ENCODE measurements around the gene RFLNA.

RFLNA gene

DNA sequence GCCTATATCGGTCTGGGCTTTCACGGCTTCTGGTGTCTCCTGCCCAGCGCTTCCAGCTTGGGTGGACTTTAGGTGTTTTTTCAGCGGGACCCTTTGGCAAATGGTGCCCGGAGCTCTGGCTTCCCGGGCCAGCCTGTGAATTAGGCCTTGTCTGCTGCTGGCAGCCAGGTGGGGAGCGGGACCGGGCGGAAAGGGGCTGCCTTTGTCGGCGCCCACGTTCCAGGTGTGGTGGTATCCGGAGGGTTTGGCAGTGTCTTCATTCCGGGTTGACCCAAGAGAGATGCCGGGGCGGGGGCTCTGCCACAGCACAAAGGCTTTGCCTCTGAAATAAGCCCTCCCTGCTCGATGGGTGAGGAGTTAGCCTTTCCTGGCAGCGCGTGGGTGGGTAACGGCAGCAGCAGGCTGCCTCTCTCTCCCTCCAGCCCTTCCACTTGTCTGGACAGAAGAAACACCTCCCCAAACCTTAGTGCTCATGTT is 9.5 kb downstream of the RFLNA start:
- no peak for DNase-seq

DNA sequence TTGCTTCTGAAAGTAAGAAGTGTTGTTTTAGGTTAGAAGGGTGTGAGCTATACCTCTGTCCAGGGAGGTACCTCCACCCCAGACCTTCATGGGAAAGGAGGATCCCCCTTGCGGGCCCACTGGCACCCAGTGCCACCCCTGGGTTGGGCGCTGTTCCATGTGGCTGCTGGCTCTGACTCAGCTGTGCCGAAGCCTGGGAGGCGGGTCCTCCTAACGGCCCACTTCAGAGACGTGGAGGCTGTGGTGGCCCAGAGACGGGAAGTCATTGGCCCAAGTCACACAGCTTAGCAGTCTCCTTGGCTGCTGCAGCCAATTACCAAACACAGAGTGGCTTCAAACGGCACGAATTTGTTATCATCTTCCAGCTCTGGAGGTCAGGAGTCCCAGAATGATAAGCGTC is 10.2 kb downstream of the RFLNA start:
- no peak for DNase-seq

DNA sequence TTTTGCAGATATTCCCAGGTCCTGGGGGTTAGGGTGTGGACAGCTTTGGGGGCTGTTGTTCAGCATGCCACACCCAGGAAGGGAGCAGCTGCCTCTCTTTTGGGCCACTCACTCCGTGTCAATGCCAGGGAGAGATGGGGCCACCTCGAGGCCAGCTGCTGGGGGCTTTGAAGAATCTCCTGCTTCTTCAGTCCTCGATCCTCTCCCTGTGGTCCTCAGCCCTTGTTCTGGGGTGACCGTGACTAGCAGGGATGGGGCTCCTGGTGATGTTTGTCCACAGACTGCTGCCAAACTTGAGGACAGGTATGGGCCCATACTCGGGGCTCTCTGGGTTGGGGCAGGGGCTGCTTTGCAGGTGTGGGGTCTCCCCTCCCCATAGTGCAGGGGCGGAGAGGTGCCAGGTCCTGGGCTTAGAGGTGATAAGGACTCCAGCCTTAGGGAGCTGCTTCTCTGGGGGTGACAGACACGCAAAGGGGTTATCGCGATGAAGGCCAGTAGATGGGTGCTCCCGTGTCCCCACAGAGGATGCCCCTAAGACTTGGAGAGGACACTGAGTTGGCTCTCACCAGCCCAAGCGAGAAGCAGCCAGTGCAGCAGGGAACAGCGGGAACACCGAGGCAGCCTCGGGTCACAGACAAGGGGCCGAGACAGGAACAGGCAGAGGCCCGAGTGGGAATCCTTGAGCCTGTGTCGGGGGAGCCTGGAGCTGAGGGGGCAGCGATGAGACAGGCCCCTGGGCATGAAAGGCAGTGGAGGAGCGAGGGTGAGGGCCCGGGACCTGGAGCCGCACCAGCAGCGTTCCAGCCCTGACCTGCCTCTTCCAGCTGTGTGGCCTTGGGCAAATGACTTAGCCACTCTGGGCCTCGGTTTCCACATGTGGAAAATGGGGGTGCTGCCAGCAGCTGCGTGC is 11.1 kb downstream of the RFLNA start:
- DNase-seq: no peak

DNA sequence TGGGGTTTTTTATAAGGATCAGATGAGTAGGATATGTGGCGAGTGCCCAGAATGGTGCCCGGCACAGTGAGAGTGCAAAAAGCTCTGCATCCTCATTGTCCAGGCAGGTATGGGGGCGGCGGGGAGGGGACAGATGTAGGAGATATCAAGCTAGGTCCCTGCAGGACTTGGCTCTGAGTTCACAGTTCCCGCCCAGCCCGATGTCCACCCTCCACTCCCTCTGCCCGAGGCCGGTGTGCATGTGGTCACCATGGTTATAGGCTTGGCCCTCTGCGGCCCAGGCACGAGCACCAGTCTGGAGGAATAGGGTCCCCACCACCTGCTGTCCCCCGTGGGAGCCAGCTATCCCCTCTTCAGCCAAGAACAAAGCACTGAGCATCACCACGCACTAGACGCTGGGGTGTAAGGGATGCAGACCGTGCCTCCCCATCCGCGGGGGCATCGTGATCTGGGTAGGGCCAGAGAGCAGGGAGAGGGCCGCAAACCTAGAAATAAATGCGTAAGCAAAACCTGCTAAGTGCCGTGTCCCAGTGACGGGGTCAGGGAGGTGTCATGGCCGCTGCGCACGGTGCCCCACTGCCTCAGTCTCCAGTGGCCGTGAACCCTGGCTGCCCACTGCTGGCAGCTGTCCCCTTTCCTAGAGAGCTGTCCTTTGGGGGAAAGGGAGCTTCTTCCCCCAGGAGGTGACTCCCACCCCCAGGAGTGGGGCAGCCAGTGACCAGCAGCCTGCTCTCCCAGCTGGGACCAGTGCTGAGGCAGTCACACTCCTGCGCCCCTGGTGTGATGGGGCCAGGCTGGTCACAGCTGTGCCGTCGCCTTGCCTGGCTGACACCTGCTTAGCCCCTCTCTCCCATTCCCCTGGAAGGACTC is 12.0 kb downstream of the RFLNA start:
- DNase-seq: no peak

DNA sequence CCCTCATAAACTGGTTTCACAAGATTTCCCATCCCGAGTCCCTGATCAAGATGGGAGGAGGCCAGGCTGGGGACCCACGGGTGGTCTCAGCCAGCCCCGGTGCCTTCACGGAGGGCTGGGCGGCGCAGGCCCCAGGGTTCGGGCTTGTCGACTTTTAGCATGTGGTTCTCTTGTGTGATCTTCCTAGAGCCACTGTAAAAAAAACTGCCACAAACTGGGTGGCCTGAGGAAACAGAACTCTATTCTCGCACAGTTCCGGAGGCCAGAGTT is 12.6 kb downstream of the RFLNA start:
- no peak for DNase-seq

DNA sequence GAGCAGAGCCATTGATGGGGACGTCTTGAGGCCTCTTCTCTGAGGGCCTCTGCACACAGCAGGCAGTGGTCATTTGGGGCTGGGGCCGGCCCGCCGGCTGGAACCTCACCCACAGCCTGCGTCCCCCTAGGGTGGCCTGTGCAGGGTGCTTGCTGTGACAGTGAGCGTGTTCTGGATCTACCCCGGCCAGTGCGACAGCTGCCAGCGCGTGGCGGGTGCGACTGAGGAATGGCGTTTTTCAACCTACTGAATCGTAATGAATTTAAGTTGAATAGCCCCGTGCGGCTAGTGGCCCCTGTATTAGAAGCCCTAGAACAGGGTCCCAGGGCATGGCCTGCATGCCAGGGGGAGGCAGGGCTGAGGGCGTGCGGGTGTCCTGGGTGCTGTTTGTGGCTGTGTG is 13.8 kb downstream of the RFLNA start:
- DNase-seq: no peak

DNA sequence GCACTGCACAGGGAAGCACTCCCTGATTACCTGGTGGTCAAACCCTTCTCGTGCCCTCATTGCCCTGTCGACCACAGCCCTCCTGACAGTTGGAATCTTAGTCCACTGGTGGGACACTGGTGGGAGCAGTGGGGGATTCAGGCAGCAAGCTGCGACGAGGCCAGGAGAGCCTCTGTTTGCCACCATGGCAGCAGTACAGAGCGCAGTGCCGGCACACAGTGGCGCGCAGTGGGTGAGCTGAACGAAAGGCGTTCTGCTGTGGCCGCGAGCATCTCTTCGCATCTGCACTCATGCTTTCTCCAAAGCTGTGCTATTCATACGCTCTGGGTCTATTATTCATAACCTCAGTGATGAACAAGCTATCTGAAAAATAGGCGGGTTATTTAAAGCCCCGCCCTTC is 14.3 kb downstream of the RFLNA start:
- DNase-seq: no peak

DNA sequence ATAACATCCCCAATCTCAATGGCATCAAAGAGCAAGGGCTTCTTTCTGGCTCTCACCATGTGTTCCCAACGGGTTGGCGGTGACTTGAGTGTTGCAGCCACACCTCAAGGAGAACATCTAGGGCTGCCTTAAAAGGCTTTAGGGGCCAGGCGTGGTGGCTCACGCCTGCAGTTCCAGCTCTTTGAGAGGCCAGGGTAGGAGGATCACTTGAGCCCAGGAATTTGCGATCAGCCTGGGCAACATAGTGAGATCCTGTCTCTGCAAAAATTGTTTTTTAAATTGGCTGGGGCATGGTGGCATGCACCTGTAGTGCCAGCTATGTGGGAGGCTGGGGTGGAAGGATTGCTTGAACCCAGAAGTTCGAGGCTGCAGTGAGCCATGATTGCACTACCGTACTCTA is 14.9 kb downstream of the RFLNA start:
- DNase-seq: no peak

DNA sequence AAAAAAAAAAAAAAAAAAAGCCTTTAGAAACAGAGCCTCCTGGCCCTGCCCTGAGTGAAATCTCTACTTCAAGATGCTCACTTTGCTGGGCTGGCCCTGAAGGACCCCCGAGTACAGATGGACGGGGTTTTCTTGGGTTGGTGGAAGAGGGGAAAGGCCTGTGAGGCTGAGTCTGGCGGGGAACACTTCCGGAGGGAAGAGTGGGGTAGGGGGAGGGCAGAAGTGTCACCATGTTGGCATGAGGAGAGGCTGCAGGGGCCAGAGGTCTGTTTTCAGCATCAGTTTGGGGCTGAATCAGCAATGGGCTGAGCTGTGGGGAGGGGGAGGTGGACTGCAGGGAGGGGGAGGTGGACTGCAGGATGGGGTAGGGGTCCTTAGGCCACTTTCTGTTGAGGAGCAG is 15.3 kb downstream of the RFLNA start:
- DNase-seq: no peak

DNA sequence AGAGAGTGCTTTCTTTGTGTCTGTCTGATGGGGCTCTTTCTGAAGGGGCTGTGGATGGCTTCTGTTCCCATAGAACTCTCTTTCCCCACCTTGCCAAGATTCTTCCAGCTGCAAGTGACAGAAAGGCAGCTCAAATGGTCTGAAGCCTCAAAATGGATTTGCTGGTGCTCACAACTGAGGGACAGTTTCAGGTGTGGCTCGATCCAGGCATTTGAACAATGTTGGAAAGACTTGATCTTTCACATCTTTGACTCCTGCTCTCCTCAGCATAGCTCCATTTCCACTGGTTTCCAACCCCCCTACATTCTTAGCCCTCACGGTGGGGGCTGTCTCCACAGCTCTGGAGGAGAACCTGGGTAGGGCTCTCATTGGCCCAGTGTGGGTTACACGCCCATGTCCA is 15.9 kb downstream of the RFLNA start:
- DNase-seq: no peak

DNA sequence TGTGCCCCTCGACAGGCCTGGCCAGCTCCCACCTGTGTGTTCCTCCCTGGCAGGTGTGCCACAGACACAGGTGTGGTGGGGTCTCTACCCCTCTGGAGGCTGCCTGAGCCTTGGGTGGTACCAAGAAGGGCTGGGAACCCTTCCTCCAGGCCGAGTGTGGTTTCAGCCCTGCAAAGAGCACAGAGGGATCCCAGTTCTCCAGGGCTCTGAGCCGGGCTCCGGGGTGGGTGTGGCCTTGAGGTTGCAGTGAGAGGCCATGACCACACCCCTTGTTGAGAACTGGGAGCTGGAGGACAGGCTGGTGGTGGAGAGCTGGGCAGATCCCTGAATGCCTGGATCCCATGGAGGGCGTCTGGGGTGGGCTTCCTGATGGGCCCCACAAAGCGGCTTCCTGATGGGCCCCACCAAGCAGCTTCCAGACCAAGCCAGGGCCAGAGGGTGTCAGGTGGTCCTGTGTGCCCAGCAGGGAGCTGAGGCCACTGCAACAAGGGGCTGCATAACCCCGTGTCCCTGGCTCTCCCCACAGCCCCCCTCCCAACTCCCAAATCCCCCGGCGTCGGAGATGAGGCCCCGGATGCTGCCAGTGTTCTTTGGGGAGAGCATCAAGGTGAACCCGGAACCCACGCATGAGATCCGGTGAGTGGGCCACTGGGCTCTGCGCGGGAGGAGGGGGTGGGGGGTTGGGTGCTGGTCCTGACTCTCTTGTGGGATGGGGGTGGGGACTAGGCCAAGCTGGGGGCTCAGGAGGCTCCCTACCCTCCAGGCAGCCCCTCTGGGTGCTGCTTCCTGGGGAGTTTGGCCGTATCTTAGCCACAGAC is 16.6 kb downstream of the RFLNA start:
- DNase-seq: no peak

DNA sequence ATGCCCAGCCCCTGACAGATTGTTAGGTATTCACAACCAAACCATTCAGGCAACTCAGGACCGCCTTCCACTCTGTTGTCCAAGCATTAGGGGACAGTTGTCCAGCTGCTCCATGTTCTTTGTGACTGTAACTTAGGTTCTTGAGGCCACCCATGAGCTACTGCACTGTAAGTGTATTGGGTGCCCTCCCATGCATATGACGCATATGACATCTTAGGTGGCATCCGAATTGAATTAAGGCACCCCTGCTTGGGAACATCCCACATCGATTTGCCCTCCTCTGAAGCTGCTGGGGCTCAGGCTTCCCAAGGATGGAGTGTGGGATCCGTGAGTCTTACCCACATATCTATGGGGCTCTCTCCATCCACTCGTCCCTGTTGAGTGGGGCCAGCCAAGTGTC is 17.7 kb downstream of the RFLNA start:
- DNase-seq: no peak

DNA sequence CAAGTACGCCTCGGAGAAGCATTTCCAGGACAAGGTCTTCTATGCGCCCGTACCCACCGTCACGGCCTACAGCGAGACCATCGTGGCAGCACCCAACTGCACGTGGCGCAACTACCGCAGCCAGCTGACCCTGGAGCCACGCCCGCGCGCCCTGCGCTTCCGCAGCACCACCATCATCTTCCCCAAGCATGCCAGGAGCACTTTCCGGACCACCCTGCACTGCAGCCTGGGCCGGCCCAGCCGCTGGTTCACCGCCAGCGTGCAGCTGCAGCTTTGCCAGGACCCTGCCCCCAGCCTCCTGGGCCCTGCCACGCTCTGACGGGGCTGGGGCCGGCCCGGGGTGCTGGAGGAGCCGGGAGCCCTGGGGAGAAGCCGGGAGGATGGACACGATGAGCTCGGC is 19.3 kb downstream of the RFLNA start:
- no peak for DNase-seq

DNA sequence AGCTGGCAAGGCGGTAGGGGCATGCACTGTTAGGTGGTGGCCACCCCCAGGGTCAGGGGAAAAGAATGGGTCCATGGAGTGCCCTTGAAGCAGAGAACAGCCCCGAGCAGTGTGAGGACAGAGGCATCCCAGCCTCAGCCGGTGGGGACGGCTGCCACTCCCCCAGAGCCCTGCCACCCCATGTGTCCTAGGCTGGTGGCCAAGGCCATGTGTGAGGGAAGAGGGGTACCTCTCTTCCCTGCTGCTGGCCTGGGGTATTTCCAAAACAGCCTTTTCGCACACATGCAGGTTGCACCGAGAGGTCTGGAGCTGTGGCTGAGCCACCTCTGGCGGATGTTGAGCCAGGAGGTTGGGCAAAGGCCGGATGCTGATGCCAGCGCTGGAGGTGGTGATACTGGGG is 19.9 kb downstream of the RFLNA start:
- DNase-seq: no peak

DNA sequence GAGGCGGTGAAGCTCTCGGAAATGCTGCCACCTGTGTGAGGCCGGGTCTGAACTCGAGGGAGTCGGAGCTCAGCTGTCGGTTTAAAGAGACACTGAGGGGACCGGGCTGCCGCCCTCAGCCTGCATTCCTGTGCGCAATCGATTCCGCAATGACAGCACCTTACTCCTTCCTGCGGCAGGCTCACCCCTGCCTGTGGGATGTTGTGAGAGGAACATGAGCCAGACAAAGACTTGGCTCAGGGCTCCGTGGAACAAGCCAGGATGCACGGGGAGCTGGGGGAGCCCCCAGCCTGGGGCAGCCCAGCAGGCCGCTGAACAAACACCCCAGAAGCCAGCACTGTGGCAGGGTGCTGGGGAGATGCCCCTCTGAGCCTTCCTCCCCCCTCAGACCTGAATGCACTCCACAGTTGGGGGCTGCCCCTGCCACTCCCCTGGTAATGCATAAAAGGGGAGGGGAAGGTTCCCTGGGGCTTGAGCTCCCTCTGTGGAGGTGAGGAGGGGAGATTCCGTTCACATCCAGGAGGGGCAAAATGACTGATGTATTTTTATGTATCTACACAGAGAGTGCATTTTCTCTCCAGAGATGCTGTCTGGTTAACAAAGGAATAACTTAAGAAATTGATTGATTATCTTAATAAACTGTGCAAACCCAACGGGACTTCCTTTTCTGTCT is 20.6 kb downstream of the RFLNA start:
- no peak for DNase-seq

DNA sequence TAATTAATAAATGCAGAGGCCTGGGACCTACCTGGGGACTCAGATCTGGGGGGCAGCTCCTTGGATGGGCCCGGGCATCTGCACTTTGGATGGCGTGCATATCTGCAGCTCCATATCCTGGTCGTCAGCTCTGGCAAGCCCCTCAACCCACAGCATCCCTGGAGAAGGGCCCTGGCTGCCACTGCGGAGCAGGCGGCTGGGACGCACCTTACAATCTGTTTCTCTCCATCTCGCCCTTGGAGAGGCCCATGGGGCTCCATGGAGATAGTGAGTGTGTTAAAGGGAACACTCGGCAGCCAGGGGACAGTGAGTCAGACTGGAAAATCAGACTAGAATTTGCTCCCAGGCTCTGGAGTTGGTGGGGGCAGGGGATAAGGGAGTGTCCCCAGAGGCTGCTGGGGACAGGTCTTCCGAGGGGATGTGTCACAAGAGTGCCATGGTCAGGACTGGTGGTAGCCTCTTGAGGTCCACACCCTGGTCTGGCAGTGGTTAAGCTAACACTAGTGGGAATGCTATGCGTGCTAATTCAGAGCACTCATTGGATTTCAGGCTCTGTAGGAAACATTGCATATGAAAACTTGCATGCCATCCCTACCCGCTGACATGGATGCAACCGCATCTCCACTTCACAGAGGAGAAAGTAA is 21.5 kb downstream of the RFLNA start:
- no peak for DNase-seq

DNA sequence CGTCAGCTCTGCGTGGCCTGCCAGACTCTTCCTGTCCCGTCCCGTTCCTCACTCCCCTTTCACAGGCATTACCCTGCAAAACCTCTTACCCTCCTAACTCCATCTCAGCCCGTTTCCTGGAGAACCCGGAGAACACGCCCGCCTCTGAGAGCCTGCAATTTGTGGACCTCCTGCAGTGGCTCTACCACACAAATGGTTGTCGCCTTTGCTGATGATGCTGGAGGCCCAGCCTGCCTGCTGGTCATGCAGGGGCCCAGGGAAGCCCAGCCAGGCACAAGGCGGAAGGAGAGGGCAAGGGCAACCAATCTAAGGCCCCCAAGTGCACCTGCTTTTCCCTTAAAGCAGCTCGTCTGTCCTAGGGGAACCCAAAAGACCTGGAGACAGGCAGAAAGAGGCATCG is 22.5 kb downstream of the RFLNA start:
- DNase-seq: no peak

DNA sequence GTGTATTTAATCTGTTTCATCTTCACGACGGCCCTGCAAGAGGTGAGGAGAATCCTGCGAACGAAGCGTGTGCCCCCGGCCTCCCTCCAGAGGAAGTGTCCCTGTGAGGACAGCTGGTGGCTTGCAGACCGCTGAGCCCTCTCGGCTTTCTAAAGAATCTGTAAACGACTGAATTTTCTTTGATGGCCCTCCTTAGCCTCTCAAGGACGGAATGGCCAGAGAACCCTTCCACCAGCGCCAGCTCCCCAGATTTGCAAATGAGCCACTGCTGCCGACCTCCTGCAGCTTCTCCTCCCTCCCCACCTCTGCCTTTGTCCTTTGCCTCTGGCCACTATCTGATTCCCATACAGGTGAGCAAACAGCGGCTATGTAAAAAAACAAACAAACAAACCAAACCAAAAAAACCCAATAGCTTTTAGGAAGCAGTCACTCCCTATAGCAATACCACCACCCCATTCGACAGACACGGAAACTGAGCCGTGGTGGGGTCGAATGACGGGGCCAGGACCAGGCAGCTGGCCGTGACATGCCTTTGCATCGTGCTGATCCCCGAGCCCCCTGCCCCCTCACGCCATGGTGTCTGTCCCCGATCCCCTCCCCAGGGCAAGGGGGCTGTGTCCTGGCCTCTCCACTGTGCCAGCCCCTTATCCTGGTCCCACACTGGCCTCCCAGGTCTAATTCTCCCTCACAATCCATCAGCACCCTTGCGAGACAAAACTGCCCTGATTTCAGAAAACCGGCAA is 23.6 kb downstream of the RFLNA start:
- no peak for DNase-seq

DNA sequence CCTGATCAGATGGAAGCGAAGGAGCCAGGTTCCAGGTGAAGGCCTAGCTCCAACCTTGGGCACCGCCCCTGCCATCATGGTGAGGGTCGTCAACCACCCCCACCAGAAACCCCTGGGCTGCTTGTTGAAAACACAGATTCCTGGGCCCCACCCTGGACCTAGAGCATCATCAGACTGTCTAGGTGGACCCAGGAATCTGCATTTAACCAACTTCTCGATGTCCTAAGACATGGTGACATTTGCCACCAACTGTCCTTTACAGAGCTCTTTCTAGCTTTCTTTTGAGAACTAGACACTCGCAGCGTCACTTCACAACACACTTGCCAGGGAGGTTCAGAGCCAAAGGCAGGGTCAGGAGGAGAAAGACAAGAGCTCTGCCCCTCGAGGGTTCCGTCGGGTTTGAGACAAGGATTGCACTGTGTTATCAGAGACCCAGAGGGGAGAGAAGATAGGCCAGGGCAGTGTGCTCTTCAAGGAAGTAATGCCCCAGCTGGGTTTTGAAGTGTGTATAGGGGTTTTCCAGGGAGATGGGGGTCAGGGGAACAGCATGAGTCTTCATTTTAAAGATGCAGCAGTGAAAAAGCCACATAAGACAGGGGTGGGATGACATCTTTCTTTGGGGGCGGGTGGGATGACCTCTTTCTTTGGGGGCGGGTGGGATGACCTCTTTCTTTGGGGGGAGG is 24.6 kb downstream of the RFLNA start:
- DNase-seq: no peak

DNA sequence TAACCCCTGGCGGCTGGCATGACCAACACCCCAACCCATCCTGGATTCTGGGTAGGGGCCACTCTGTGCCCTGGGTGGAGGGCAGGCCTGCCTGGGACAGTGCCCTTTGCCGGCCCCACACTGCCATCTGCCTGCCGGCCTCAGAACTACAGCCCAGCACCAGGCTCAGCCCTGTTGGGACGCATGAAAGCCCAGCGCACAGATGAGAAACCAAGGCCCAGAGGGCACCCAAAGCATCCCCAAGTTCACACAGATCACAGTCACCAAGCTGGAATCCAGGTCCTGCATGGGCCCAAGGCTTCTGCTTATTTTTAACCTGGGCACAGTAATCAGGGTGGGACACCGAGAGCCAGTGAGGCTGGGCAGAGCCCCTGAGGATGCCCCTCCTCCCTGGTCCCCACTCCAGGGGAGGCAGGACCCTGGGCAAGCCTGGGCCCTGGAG is 26.2 kb downstream of the RFLNA start:
- DNase-seq: peak in 4 of 5 experiments; percentile 26 to 49 (median 41)
